Neural crest cell (in vitro differentiated cells): ENCODE results near the gene CFAP97D1. TPM values are rescaled to one million over a fixed set of nuclear protein-coding genes. Genes with fewer than 3 reads are reported as not detected.

Experiments used
- DNase-seq: peaks from one replicate; pipeline ENCODE4 v3.0.0; 2021; ENCODE audit warnings: low read depth, mixed read lengths, low spot score
- H3K27ac Mint-ChIP-seq: one replicate; pipeline ENCODE4 v1.8.0; 2021; ENCODE audit warnings: mild to moderate bottlenecking, mixed read lengths; ENCODE audit not compliant: unreplicated experiment
- H3K27me3 Mint-ChIP-seq: 2 replicates; pipeline ENCODE4 v1.8.0; 2021; ENCODE audit warnings: low read depth, mild to moderate bottlenecking, mixed read lengths
- H3K36me3 Mint-ChIP-seq: 2 replicates; pipeline ENCODE4 v1.8.0; 2021; ENCODE audit warnings: low read depth, mild to moderate bottlenecking, mixed read lengths
- H3K4me1 Mint-ChIP-seq: 2 replicates; pipeline ENCODE4 v1.8.0; 2021; ENCODE audit warnings: mixed read lengths
- H3K4me3 Mint-ChIP-seq: one replicate; pipeline ENCODE4 v1.8.0; 2021; ENCODE audit warnings: mild to moderate bottlenecking, mixed read lengths
- H3K9me3 Mint-ChIP-seq: 2 replicates; pipeline ENCODE4 v1.8.0; 2021; ENCODE audit warnings: mixed read lengths
- total RNA-seq: library from RNA; stranded (reverse); gene quantifications from 2 replicates; pipeline ENCODE4 v1.2.1, GENCODE V29; 2021
- TF ChIP-seq, protein P1 (sequence below): fragments of 200-600 bp; sonication (generic); conservative IDR thresholded peaks from 2 replicates; pipeline ENCODE4 v1.5.0; 2021; ENCODE audit warnings: antibody characterized with exemption, mild to moderate bottlenecking

CFAP97D1 gene
- total RNA-seq, 1 donor from 2014 or later, result not detected

GRCh38 chr17:43813386-43813785 lies 33.2 kb downstream of the CFAP97D1 start:
- H3K27ac Mint-ChIP-seq, result peak overlapping the region; percentile 84
- H3K9me3 Mint-ChIP-seq, result no peaks in the 10 kb centered on the region
- no peak for DNase-seq
- TF ChIP-seq, protein P1, sequence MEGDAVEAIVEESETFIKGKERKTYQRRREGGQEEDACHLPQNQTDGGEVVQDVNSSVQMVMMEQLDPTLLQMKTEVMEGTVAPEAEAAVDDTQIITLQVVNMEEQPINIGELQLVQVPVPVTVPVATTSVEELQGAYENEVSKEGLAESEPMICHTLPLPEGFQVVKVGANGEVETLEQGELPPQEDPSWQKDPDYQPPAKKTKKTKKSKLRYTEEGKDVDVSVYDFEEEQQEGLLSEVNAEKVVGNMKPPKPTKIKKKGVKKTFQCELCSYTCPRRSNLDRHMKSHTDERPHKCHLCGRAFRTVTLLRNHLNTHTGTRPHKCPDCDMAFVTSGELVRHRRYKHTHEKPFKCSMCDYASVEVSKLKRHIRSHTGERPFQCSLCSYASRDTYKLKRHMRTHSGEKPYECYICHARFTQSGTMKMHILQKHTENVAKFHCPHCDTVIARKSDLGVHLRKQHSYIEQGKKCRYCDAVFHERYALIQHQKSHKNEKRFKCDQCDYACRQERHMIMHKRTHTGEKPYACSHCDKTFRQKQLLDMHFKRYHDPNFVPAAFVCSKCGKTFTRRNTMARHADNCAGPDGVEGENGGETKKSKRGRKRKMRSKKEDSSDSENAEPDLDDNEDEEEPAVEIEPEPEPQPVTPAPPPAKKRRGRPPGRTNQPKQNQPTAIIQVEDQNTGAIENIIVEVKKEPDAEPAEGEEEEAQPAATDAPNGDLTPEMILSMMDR, result no peak
- no peaks in the 10 kb centered on the region for H3K27me3 Mint-ChIP-seq
- H3K4me3 Mint-ChIP-seq, result no peak overlapping the region
- H3K36me3 Mint-ChIP-seq, result no peaks in the 10 kb centered on the region
- H3K4me1 Mint-ChIP-seq, result peaks cover 11% of the 10 kb centered on the region

GRCh38 chr17:43814026-43814425 lies 33.8 kb downstream of the CFAP97D1 start:
- DNase-seq, result no peak
- H3K4me3 Mint-ChIP-seq, result no peak overlapping the region
- H3K36me3 Mint-ChIP-seq, result no peaks in the 10 kb centered on the region
- TF ChIP-seq, protein P1, result no peak
- H3K4me1 Mint-ChIP-seq, result peaks cover 11% of the 10 kb centered on the region
- H3K9me3 Mint-ChIP-seq, result no peaks in the 10 kb centered on the region
- H3K27ac Mint-ChIP-seq, result peak overlapping the region; percentile 67
- no peaks in the 10 kb centered on the region for H3K27me3 Mint-ChIP-seq

GRCh38 chr17:43814714-43815113 lies 34.5 kb downstream of the CFAP97D1 start:
- Mint-ChIP-seq H3K4me1 (peaks cover 11% of the 10 kb centered on the region), H3K27me3 (no peaks in the 10 kb centered on the region), H3K27ac (no peak overlapping the region), H3K36me3 (no peaks in the 10 kb centered on the region), H3K9me3 (no peaks in the 10 kb centered on the region), H3K4me3 (no peak overlapping the region)
- DNase-seq, result no peak
- TF ChIP-seq, protein P1, result no peak

GRCh38 chr17:43816336-43817320 lies 36.4 kb downstream of the CFAP97D1 start:
- no peaks in the 10 kb centered on the region for H3K36me3 Mint-ChIP-seq
- no peaks in the 10 kb centered on the region for H3K27me3 Mint-ChIP-seq
- H3K4me3 Mint-ChIP-seq, result no peak overlapping the region
- peaks cover 11% of the 10 kb centered on the region for H3K4me1 Mint-ChIP-seq
- no peak overlapping the region for H3K27ac Mint-ChIP-seq
- H3K9me3 Mint-ChIP-seq, result no peaks in the 10 kb centered on the region
- DNase-seq, result no peak
- TF ChIP-seq, protein P1, result no peak

DNA sequence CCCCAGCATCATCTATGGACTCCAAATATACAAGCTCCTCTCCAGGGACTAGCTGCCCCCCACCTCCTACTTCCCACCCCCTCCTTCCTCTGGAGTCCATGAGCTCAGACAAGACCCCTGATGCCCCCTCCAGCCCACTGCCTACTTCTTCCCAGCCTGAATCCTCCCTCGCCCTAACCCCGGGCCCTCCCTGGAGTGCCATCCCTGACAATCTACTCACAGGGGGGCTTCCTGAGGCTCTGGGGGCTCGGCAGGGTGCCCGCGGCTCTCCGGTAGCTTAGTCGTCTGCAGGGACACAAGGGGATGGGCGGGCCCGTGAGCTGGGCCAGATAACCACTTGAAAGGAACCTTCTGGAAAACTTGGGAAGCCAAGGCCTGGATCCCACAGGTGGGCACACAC lies 37.6 kb downstream of the CFAP97D1 start:
- Mint-ChIP-seq H3K4me1 (peaks cover 11% of the 10 kb centered on the region), H3K27ac (no peak overlapping the region)
- DNase-seq, result no peak

More for the DNA sequence above, 37.6 kb downstream of the CFAP97D1 start:
- H3K9me3 Mint-ChIP-seq, result no peaks in the 10 kb centered on the region
- no peaks in the 10 kb centered on the region for H3K27me3 Mint-ChIP-seq
- no peak overlapping the region for H3K4me3 Mint-ChIP-seq
- TF ChIP-seq, protein P1, result no peak
- H3K36me3 Mint-ChIP-seq, result no peaks in the 10 kb centered on the region
